Measurements from ENCODE around the gene LYPD5.

GRCh38 chr19:43847246-43847645 is 45.0 kb upstream of the LYPD5 start:
- no peak for TF ChIP-seq CTCF (IDR thresholded peaks at IDR 0.05; ENCODE audit: insufficient read depth, low read depth, low read length)
- no peak for TF ChIP-seq EZH2 (IDR thresholded peaks at IDR 0.05; ENCODE audit: insufficient read depth, low read length)

Data from astrocyte (in vitro differentiated cells and primary cell).